Cardiac fibroblast (primary cell): ENCODE measurements around the gene ARF5.

Experiments
- DNase-seq, 2 donors: peaks; one replicate each; pipeline versions ENCODE4 v3.0.0 to v3.0.0-alpha.2; 2010; ENCODE audit warnings: low read depth in 2 of 2
- H3K4me3 ChIP-seq, 2 donors: replicated peaks in 1 of 2; 1 replicate in 1 of 2; 2 replicates in 1 of 2; pipeline ENCODE4 v1.5.1; 2011; ENCODE audit warnings: low read depth in 2 of 2, low read length in 2 of 2, mild to moderate bottlenecking in 2 of 2, moderate library complexity in 1 of 2
- CTCF ChIP-seq: IDR thresholded peaks from one replicate; pipeline ENCODE4 v1.5.1; 2011; ENCODE audit warnings: low read depth, mild to moderate bottlenecking, low read length, inconsistent platforms

Gene ARF5

GRCh38 chr7:127595737-127596136 lies 7.5 kb downstream of the ARF5 start:
- no peak for TF ChIP-seq CTCF
- no peak for DNase-seq
- no peak overlapping the region for H3K4me3 ChIP-seq

- no peak overlapping the region for H3K4me3 ChIP-seq
- peak in 1 of 2 donors; percentile 24 for DNase-seq
- TF ChIP-seq CTCF: peak; percentile 38
Measured at GRCh38 chr7:127598318-127598717, 10.1 kb downstream of the ARF5 start.

- no peak for DNase-seq
- no peak for TF ChIP-seq CTCF
Measured at GRCh38 chr7:127600885-127601284, 12.7 kb downstream of the ARF5 start.

GRCh38 chr7:127608446-127608845 lies 20.2 kb downstream of the ARF5 start:
- no peak for TF ChIP-seq CTCF
- H3K4me3 ChIP-seq: no peak overlapping the region
- DNase-seq: no peak

More at GRCh38 chr7:127600885-127601284, 12.7 kb downstream of the ARF5 start:
- H3K4me3 ChIP-seq: no peak overlapping the region

- H3K4me3 ChIP-seq: no peak overlapping the region
- no peak for TF ChIP-seq CTCF
- no peak for DNase-seq
Measured at GRCh38 chr7:127609297-127609696, 21.1 kb downstream of the ARF5 start.

GRCh38 chr7:127612263-127612662 lies 24.1 kb downstream of the ARF5 start:
- no peak for TF ChIP-seq CTCF
- DNase-seq: no peak
- H3K4me3 ChIP-seq: no peak overlapping the region

GRCh38 chr7:127616724-127617123 lies 28.5 kb downstream of the ARF5 start:
- no peak for DNase-seq
- TF ChIP-seq CTCF: no peak
- no peak overlapping the region for H3K4me3 ChIP-seq
